Fibroblast of lung (primary cell): ENCODE data around the gene MOCOS.

Experiments
- CTCF ChIP-seq, 2 donors: IDR thresholded peaks in 1 of 2; conservative IDR thresholded peaks in 1 of 2; 1 replicate in 1 of 2; 2 replicates in 1 of 2; pipeline ENCODE4 v1.5.1; 2011 to 2012; ENCODE audit warnings: low read length in 2 of 2, control low read depth in 1 of 2, inconsistent platforms in 1 of 2, low read depth in 1 of 2, mild to moderate bottlenecking in 1 of 2
- EZH2 ChIP-seq: IDR thresholded peaks from 2 replicates; pipeline ENCODE4 v1.5.1; 2012; ENCODE audit warnings: low read length, control low read depth, mild to moderate bottlenecking; ENCODE audit errors: missing control alignments

GRCh38 chr18:36279001-36279400 lies 91.7 kb downstream of the MOCOS start:
- TF ChIP-seq CTCF (conservative IDR thresholded peaks at IDR 0.05 in 1 of 2, IDR thresholded peaks at IDR 0.05 in 1 of 2; ENCODE audit: low read depth in 1 of 2, low read length in 2 of 2) (no peak), EZH2 (no peak)
